ENCODE measurements around the gene GRIN3A. TPM values are rescaled to one million over a fixed set of nuclear protein-coding genes. Genes with fewer than 3 reads are reported as not detected.

Gene GRIN3A
- total RNA-seq, 4 donors from 2014 or later: 0.21 TPM; not detected in 3

- no peak for TF ChIP-seq CTCF (IDR thresholded peaks at IDR 0.05)
- TF ChIP-seq POLR2A (IDR thresholded peaks at IDR 0.05): no peak
- TF ChIP-seq EP300 (IDR thresholded peaks at IDR 0.05): no peak
- TF ChIP-seq POLR2AphosphoS5 (IDR thresholded peaks at IDR 0.05): no peak
- Histone ChIP-seq H3K4me3 (no peak overlapping the region), H3K27ac (no peak overlapping the region), H3K4me1 (no peaks in the 10 kb centered on the region), H3K36me3 (no peaks in the 10 kb centered on the region), H3K27me3 (no peaks in the 10 kb centered on the region), H3K9me3 (no peaks in the 10 kb centered on the region)
- 95% methylated on average over 2 of the region's 2 CpGs for WGBS
- no peak for DNase-seq (ENCODE audit: low spot score in 2 of 2)
These were observed 46.8 kb downstream of the GRIN3A start for GRCh38 chr9:101691657-101692056.

- no peaks in the 10 kb centered on the region for H3K9me3 ChIP-seq
- TF ChIP-seq EP300 (IDR thresholded peaks at IDR 0.05) (no peak), POLR2A (IDR thresholded peaks at IDR 0.05) (no peak), POLR2AphosphoS5 (IDR thresholded peaks at IDR 0.05) (no peak), CTCF (IDR thresholded peaks at IDR 0.05) (no peak)
- WGBS: 63% methylated on average over 2 of the region's 2 CpGs
- H3K4me1 ChIP-seq: no peaks in the 10 kb centered on the region
- H3K27me3 ChIP-seq: no peaks in the 10 kb centered on the region
- no peaks in the 10 kb centered on the region for H3K36me3 ChIP-seq
- H3K27ac ChIP-seq: no peak overlapping the region
- DNase-seq (ENCODE audit: low spot score in 2 of 2): no peak
- H3K4me3 ChIP-seq: no peak overlapping the region
These were observed 49.4 kb downstream of the GRIN3A start for GRCh38 chr9:101689039-101689438.

- Histone ChIP-seq H3K36me3 (no peaks in the 10 kb centered on the region), H3K27ac (no peak overlapping the region), H3K4me3 (no peak overlapping the region), H3K27me3 (no peaks in the 10 kb centered on the region), H3K9me3 (no peaks in the 10 kb centered on the region), H3K4me1 (no peaks in the 10 kb centered on the region)
- no peak for TF ChIP-seq EP300 (IDR thresholded peaks at IDR 0.05)
- TF ChIP-seq POLR2A (IDR thresholded peaks at IDR 0.05): no peak
- WGBS: 57% methylated on average over 2 of the region's 2 CpGs
- no peak for DNase-seq (ENCODE audit: low spot score in 2 of 2)
These were observed 53.8 kb downstream of the GRIN3A start for GRCh38 chr9:101684665-101685064.

- no peak for DNase-seq (ENCODE audit: low spot score in 2 of 2)
- Histone ChIP-seq H3K27me3 (no peaks in the 10 kb centered on the region), H3K36me3 (no peaks in the 10 kb centered on the region), H3K4me3 (no peak overlapping the region), H3K9me3 (no peaks in the 10 kb centered on the region), H3K4me1 (no peaks in the 10 kb centered on the region), H3K27ac (no peak overlapping the region)
- WGBS: 74% methylated on average over 2 of the region's 2 CpGs
- TF ChIP-seq EP300 (IDR thresholded peaks at IDR 0.05) (no peak), POLR2A (IDR thresholded peaks at IDR 0.05) (no peak), CTCF (IDR thresholded peaks at IDR 0.05) (no peak), POLR2AphosphoS5 (IDR thresholded peaks at IDR 0.05) (no peak)
These were observed 55.2 kb downstream of the GRIN3A start for GRCh38 chr9:101683236-101683635.

GRCh38 chr9:101677861-101678260 lies 60.6 kb downstream of the GRIN3A start:
- Histone ChIP-seq H3K9me3 (no peaks in the 10 kb centered on the region), H3K36me3 (no peaks in the 10 kb centered on the region), H3K27me3 (no peaks in the 10 kb centered on the region), H3K4me3 (no peak overlapping the region), H3K4me1 (no peaks in the 10 kb centered on the region), H3K27ac (no peak overlapping the region)
- no peak for DNase-seq (ENCODE audit: low spot score in 2 of 2)
- no peak for TF ChIP-seq POLR2A (IDR thresholded peaks at IDR 0.05)
- no peak for TF ChIP-seq POLR2AphosphoS5 (IDR thresholded peaks at IDR 0.05)
- no peak for TF ChIP-seq EP300 (IDR thresholded peaks at IDR 0.05)
- TF ChIP-seq CTCF (IDR thresholded peaks at IDR 0.05): no peak

- Histone ChIP-seq H3K27ac (no peak overlapping the region), H3K36me3 (no peaks in the 10 kb centered on the region), H3K27me3 (no peaks in the 10 kb centered on the region), H3K9me3 (no peaks in the 10 kb centered on the region), H3K4me3 (no peak overlapping the region), H3K4me1 (no peaks in the 10 kb centered on the region)
- WGBS: 63% methylated on average over 1 of the region's 1 CpG
- TF ChIP-seq POLR2AphosphoS5 (IDR thresholded peaks at IDR 0.05) (no peak), POLR2A (IDR thresholded peaks at IDR 0.05) (no peak), CTCF (IDR thresholded peaks at IDR 0.05) (no peak), EP300 (IDR thresholded peaks at IDR 0.05) (no peak)
- DNase-seq (ENCODE audit: low spot score in 2 of 2): no peak
These were observed 63.1 kb downstream of the GRIN3A start for GRCh38 chr9:101675341-101675740.
